ENCODE measurements around the gene HOXC6. TPM values are rescaled to one million over a fixed set of nuclear protein-coding genes. Genes with fewer than 3 reads are reported as not detected.

Gene HOXC6
- total RNA-seq, result not detected
- polyA plus RNA-seq, result not detected

DNA sequence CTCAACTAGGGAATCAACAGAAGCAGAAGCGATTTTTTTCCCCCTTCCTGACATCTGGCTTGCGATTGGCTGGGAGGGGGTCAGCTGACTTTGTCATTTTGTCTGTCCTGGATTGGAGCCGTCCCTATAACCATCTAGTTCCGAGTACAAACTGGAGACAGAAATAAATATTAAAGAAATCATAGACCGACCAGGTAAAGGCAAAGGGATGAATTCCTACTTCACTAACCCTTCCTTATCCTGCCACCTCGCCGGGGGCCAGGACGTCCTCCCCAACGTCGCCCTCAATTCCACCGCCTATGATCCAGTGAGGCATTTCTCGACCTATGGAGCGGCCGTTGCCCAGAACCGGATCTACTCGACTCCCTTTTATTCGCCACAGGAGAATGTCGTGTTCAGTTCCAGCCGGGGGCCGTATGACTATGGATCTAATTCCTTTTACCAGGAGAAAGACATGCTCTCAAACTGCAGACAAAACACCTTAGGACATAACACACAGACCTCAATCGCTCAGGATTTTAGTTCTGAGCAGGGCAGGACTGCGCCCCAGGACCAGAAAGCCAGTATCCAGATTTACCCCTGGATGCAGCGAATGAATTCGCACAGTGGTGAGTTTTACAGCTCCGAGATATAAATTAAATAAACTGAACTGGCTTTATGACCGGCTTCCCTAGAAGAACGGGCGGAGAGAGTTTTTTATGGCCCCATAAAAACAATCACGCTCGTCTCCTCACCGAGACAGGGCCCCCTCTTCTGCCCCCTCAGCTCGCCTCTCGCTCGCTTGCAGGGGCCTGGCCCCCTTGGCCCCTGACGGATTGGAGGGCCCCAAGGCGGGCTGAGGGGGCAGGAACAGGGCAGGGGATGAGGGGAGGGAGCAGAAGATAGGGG, at the start of gene HOXC6:
TSS of gene HOXC6 (plus strand) at position 127 of the 888 bp plus-strand sequence. CDS start at position 209, 82 bp downstream.
- ChIA-PET CTCF (ENCODE audit: partially characterized antibody) (no interaction called here), POLR2A (ENCODE audit: partially characterized antibody) (interaction anchor here (1.3 kb wide), 1 partner anchor 28 kb away, joined by 3 read pairs; the partner anchor contains the start of gene HOXC9)
- Mint-ChIP-seq H3K4me3 (no peak within 1 kb of the TSS), H3K36me3 (peaks cover 0 to 3% of the 10 kb centered on the region in 2 donors), H3K4me1 (peaks cover 8 to 30% (median 17%) of the 10 kb centered on the region in 4 donors), H3K27me3 (peaks cover 59 to 70% of the 10 kb centered on the region in 2 donors), H3K9me3 (peaks cover 0 to 16% (median 5%) of the 10 kb centered on the region in 8 donors), H3K27ac (peak within 1 kb of the TSS in 2 of 7 donors; percentile 20 to 34)
- intact Hi-C loops (cut with micrococcal nuclease), result no loop called here
- no peaks in the 10 kb centered on the region for H3K9me3 ChIP-seq (ENCODE audit: control insufficient read depth in 1 of 2, low read length in 2 of 2)
- no peak within 1 kb of the TSS for H3K4me3 ChIP-seq (ENCODE audit: low read length in 2 of 2)
- H3K36me3 ChIP-seq (ENCODE audit: insufficient read depth, low read length), result no peaks in the 10 kb centered on the region
- H3K27ac ChIP-seq (ENCODE audit: low read depth, low read length), result no peak within 1 kb of the TSS
- no peak for DNase-seq
- H3K27me3 ChIP-seq (ENCODE audit: insufficient read depth, low read length), result peaks cover 83% of the 10 kb centered on the region
- H3K4me1 ChIP-seq (ENCODE audit: insufficient read depth, low read length), result peaks cover 3% of the 10 kb centered on the region

- H3K4me3 Mint-ChIP-seq, result no peak overlapping the region
- no peak overlapping the region for H3K27ac ChIP-seq (ENCODE audit: low read depth, low read length)
- H3K27me3 Mint-ChIP-seq, result peaks cover 66 to 77% of the 10 kb centered on the region in 2 donors
- peaks cover 26% of the 10 kb centered on the region for H3K4me1 ChIP-seq (ENCODE audit: insufficient read depth, low read length)
- H3K9me3 Mint-ChIP-seq, result peaks cover 0 to 37% (median 14%) of the 10 kb centered on the region in 8 donors
- ChIA-PET POLR2A (ENCODE audit: partially characterized antibody) (interaction anchor here (1.3 kb wide), 1 partner anchor 21 kb away, joined by 3 read pairs; the partner anchor contains the start of gene HOXC9), CTCF (ENCODE audit: partially characterized antibody) (no interaction called here)
- no peaks in the 10 kb centered on the region for H3K9me3 ChIP-seq (ENCODE audit: control insufficient read depth in 1 of 2, low read length in 2 of 2)
- H3K27ac Mint-ChIP-seq, result peak overlapping the region in 1 of 7 donors; percentile 42
- peaks cover 0 to 2% of the 10 kb centered on the region in 2 donors for H3K36me3 Mint-ChIP-seq
- no peak for DNase-seq
- H3K4me1 Mint-ChIP-seq, result peaks cover 2 to 35% (median 15%) of the 10 kb centered on the region in 4 donors
- H3K36me3 ChIP-seq (ENCODE audit: insufficient read depth, low read length), result no peaks in the 10 kb centered on the region
- peaks cover 94% of the 10 kb centered on the region for H3K27me3 ChIP-seq (ENCODE audit: insufficient read depth, low read length)
- intact Hi-C loops (cut with micrococcal nuclease), result no loop called here
- no peak overlapping the region for H3K4me3 ChIP-seq (ENCODE audit: low read length in 2 of 2)
Measured at GRCh38 chr12:53978477-53979356, 49.5 kb upstream of the HOXC6 start.

GRCh38 chr12:53980104-53980801, 48.0 kb upstream of the HOXC6 start:
- peaks cover 4 to 42% (median 16%) of the 10 kb centered on the region in 4 donors for H3K4me1 Mint-ChIP-seq
- intact Hi-C loops (cut with micrococcal nuclease), result no loop called here
- Histone ChIP-seq H3K27ac (ENCODE audit: low read depth, low read length) (no peak overlapping the region), H3K4me1 (ENCODE audit: insufficient read depth, low read length) (peaks cover 19% of the 10 kb centered on the region), H3K36me3 (ENCODE audit: insufficient read depth, low read length) (no peaks in the 10 kb centered on the region), H3K4me3 (ENCODE audit: low read length in 2 of 2) (no peak overlapping the region), H3K27me3 (ENCODE audit: insufficient read depth, low read length) (peaks cover 91% of the 10 kb centered on the region), H3K9me3 (ENCODE audit: control insufficient read depth in 1 of 2, low read length in 2 of 2) (no peaks in the 10 kb centered on the region)
- peak overlapping the region in 1 of 8 donors; percentile 17 for H3K4me3 Mint-ChIP-seq
- peak overlapping the region in 2 of 7 donors; percentile 66 to 81 for H3K27ac Mint-ChIP-seq
- POLR2A ChIA-PET (ENCODE audit: partially characterized antibody), result interaction anchor here (1.0 kb wide), 1 partner anchor 12 kb away, joined by 3 read pairs; no protein-coding TSS in a partner anchor
- CTCF ChIA-PET (ENCODE audit: partially characterized antibody), result no interaction called here
- no peak for DNase-seq
- peaks cover 0 to 3% of the 10 kb centered on the region in 2 donors for H3K36me3 Mint-ChIP-seq
- H3K27me3 Mint-ChIP-seq, result peaks cover 69 to 80% of the 10 kb centered on the region in 2 donors
- H3K9me3 Mint-ChIP-seq, result peaks cover 0 to 33% (median 12%) of the 10 kb centered on the region in 8 donors

DNA sequence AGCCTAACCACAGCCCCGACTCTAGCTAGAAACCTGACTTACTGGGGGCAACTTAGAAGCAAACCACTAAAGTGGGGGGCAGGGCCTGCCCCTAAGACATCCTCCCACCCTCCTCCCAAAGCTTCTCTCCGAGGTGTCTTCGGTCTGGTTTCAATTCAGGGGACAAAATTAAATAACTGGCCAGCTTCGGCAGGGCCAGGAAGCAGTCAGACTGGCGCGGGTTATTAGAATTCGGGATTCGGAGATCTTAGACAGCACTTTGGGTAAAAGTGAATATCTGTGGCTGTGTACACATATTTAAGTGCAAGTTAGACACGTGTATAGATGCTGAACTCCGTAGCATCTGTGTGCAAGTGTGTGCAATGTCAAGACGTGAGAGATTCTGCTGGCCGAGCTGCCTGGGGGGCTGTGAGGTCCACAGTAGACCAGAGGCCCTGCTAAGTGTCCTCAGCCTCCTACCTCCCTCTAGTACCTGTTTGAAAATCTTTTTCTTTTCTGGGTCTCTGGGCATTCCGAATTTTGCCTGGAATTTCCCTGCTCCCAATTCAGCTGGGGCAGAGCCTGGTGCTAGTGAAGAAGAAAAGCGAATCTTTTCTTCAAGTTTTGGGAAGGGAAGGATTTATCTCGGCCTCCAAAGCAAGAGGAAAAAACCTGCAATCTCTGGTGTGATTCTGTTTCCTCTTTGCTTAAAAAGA, 47.3 kb upstream of the HOXC6 start:
- Histone ChIP-seq H3K9me3 (ENCODE audit: control insufficient read depth in 1 of 2, low read length in 2 of 2) (no peaks in the 10 kb centered on the region), H3K27ac (ENCODE audit: low read depth, low read length) (no peak overlapping the region), H3K4me3 (ENCODE audit: low read length in 2 of 2) (no peak overlapping the region), H3K4me1 (ENCODE audit: insufficient read depth, low read length) (peaks cover 20% of the 10 kb centered on the region), H3K27me3 (ENCODE audit: insufficient read depth, low read length) (peaks cover 92% of the 10 kb centered on the region), H3K36me3 (ENCODE audit: insufficient read depth, low read length) (no peaks in the 10 kb centered on the region)
- ChIA-PET CTCF (ENCODE audit: partially characterized antibody) (no interaction called here), POLR2A (ENCODE audit: partially characterized antibody) (interaction anchor here (1.0 kb wide), 1 partner anchor 12 kb away, joined by 3 read pairs; no protein-coding TSS in a partner anchor)
- intact Hi-C loops (cut with micrococcal nuclease), result no loop called here
- DNase-seq, result no peak
- Mint-ChIP-seq H3K4me3 (no peak overlapping the region), H3K9me3 (peaks cover 0 to 34% (median 11%) of the 10 kb centered on the region in 8 donors), H3K27me3 (peaks cover 68 to 77% of the 10 kb centered on the region in 2 donors), H3K36me3 (peaks cover 0 to 1% of the 10 kb centered on the region in 2 donors), H3K4me1 (peaks cover 2 to 40% (median 15%) of the 10 kb centered on the region in 4 donors), H3K27ac (peak overlapping the region in 2 of 7 donors; percentile 65 to 81)

- ChIA-PET POLR2A (ENCODE audit: partially characterized antibody) (no interaction called here), CTCF (ENCODE audit: partially characterized antibody) (no interaction called here)
- peaks cover 0 to 1% of the 10 kb centered on the region in 2 donors for H3K36me3 Mint-ChIP-seq
- peaks cover 92% of the 10 kb centered on the region for H3K27me3 ChIP-seq (ENCODE audit: insufficient read depth, low read length)
- H3K4me3 Mint-ChIP-seq, result no peak overlapping the region
- intact Hi-C loops (cut with micrococcal nuclease), result no loop called here
- no peaks in the 10 kb centered on the region for H3K36me3 ChIP-seq (ENCODE audit: insufficient read depth, low read length)
- no peaks in the 10 kb centered on the region for H3K9me3 ChIP-seq (ENCODE audit: control insufficient read depth in 1 of 2, low read length in 2 of 2)
- H3K4me3 ChIP-seq (ENCODE audit: low read length in 2 of 2), result no peak overlapping the region
- peaks cover 4 to 42% (median 19%) of the 10 kb centered on the region in 4 donors for H3K4me1 Mint-ChIP-seq
- H3K4me1 ChIP-seq (ENCODE audit: insufficient read depth, low read length), result peaks cover 26% of the 10 kb centered on the region
- H3K27ac ChIP-seq (ENCODE audit: low read depth, low read length), result no peak overlapping the region
- H3K27ac Mint-ChIP-seq, result peak overlapping the region in 3 of 7 donors; percentile 41 to 81 (median 68)
- DNase-seq, result no peak
- H3K27me3 Mint-ChIP-seq, result peaks cover 72 to 78% of the 10 kb centered on the region in 2 donors
- peaks cover 0 to 36% (median 10%) of the 10 kb centered on the region in 8 donors for H3K9me3 Mint-ChIP-seq
Measured at GRCh38 chr12:53981634-53982565, 46.3 kb upstream of the HOXC6 start.

Measured in CD4-positive, alpha-beta memory T cell (primary cell).